Epithelial cell of umbilical artery (primary cell): Measurements from ENCODE around the gene ATP5PD. TPM values are rescaled to one million over a fixed set of nuclear protein-coding genes. Genes with fewer than 3 reads are reported as not detected.

Experiments used
- total RNA-seq: library from RNA; depleted of rRNA; stranded (reverse); fragments of >200 nt; gene quantifications from 2 replicates; pipeline ENCODE4 v1.2.3, GENCODE V29; 2014

Gene ATP5PD
- 221 and 285 TPM in 2 replicates for total RNA-seq

GRCh38 chr17:75046407-75047289 is at the start of gene ATP5PD, which contains the start of gene KCTD2:
TSS of gene ATP5PD (minus strand) at chr17:75046969. CDS start at chr17:75042650, 4,319 bp downstream.
TSS of gene KCTD2 (plus strand) at chr17:75047225. CDS start at chr17:75047251, 26 bp downstream.

GRCh38 chr17:75087558-75088453 is 41.0 kb upstream of the ATP5PD start, which contains the start of gene SLC16A5:
TSS of gene SLC16A5 (plus strand) at chr17:75087954. CDS start at chr17:75093637, 5,683 bp downstream.

GRCh38 chr17:75012346-75013091 is 34.2 kb downstream of the ATP5PD start, which contains the start of gene MRPL58:
TSS of gene MRPL58 (plus strand) at chr17:75012670. CDS start at chr17:75012687, 17 bp downstream.

Other genes with a start within 250 kb of the ATP5PD start
- under 0.01 TPM in 1 of 2 replicates, not detected in the other for gene GRIN2C, start 187.1 kb downstream of the ATP5PD start, total RNA-seq
- 56.5 and 64.3 TPM in 2 replicates for gene FDXR, start 174.0 kb downstream of the ATP5PD start, total RNA-seq
- not detected in 2 replicates for gene FADS6, start 153.3 kb downstream of the ATP5PD start, total RNA-seq
- gene USH1G, start 123.7 kb downstream of the ATP5PD start, total RNA-seq: not detected in 2 replicates
- gene OTOP2, start 122.7 kb downstream of the ATP5PD start, total RNA-seq: not detected in 2 replicates
- not detected in 2 replicates for gene OTOP3, start 111.1 kb downstream of the ATP5PD start, total RNA-seq
- 12.3 and 21.7 TPM in 2 replicates for gene HID1, start 74.2 kb downstream of the ATP5PD start, total RNA-seq
- 13.4 and 18.8 TPM in 2 replicates for gene CDR2L, start 59.3 kb downstream of the ATP5PD start, total RNA-seq
- gene MRPL58, start 34.3 kb downstream of the ATP5PD start, total RNA-seq: 45.1 and 46.4 TPM in 2 replicates
- 10.1 and 13.2 TPM in 2 replicates for gene KCTD2, start 256 bp upstream of the ATP5PD start, total RNA-seq
- gene SLC16A5, start 41.0 kb upstream of the ATP5PD start, total RNA-seq: 8.8 and 16.9 TPM in 2 replicates
- 1.6 and 2.0 TPM in 2 replicates for gene ARMC7, start 63.0 kb upstream of the ATP5PD start, total RNA-seq
- gene NT5C, start 84.8 kb upstream of the ATP5PD start, total RNA-seq: 28.1 and 57.2 TPM in 2 replicates
- gene JPT1, start 107.5 kb upstream of the ATP5PD start, total RNA-seq: 225 and 262 TPM in 2 replicates
- 137 and 147 TPM in 2 replicates for gene SUMO2, start 136.0 kb upstream of the ATP5PD start, total RNA-seq
- 42.9 and 45.9 TPM in 2 replicates for gene NUP85, start 158.7 kb upstream of the ATP5PD start, total RNA-seq
- gene GGA3, start 214.6 kb upstream of the ATP5PD start, total RNA-seq: 8.4 and 10.6 TPM in 2 replicates
- 82.8 and 85.8 TPM in 2 replicates for gene MRPS7, start 214.9 kb upstream of the ATP5PD start, total RNA-seq
- gene MIF4GD, start 224.3 kb upstream of the ATP5PD start, total RNA-seq: 10.4 and 13.4 TPM in 2 replicates
- 12.3 and 17.6 TPM in 2 replicates for gene SLC25A19, start 242.5 kb upstream of the ATP5PD start, total RNA-seq